Subcutaneous adipose tissue (tissue), 4 donors: Measurements from ENCODE around the gene STX5. TPM values are rescaled to one million over a fixed set of nuclear protein-coding genes. Genes with fewer than 3 reads are reported as not detected.

ENCODE experiments used
- total RNA-seq, 4 donors: library from RNA; depleted of rRNA; stranded (reverse); fragments of >200 nt; gene quantifications; one replicate each; pipeline ENCODE4 v1.1.0, GENCODE V29; 2016
- TF ChIP-seq, protein P1 (sequence below): fragments of 450-650 bp; IDR thresholded peaks from one replicate; pipeline ENCODE4 v1.5.1; 2016; ENCODE audit warnings: low read depth, mild to moderate bottlenecking, control low read depth, antibody characterized with exemption, moderate library complexity

STX5 gene
- total RNA-seq, 4 donors from 2014 or later, result 21.2 to 38.8 (median 29.9) TPM

DNA sequence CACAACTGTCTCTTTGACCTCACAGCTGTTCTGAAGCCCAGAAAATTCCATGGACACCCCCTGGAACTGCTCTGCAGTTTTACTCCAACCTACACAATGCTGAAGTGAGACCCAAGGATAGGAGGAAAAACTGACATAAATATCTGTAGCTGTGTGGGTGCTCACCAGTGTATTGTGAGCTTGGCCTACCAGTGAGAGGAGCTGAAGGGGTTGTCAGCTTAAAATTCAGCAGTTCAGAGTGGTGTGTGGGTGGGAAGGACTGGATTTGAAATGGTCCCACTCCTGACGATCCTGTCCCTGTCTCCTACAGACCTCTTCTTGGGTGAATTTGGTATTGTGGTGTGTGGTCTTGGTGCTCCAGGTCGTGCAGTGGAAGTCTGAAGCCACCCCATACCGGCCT lies 42.3 kb downstream of the STX5 start:
- TF ChIP-seq, protein P1, sequence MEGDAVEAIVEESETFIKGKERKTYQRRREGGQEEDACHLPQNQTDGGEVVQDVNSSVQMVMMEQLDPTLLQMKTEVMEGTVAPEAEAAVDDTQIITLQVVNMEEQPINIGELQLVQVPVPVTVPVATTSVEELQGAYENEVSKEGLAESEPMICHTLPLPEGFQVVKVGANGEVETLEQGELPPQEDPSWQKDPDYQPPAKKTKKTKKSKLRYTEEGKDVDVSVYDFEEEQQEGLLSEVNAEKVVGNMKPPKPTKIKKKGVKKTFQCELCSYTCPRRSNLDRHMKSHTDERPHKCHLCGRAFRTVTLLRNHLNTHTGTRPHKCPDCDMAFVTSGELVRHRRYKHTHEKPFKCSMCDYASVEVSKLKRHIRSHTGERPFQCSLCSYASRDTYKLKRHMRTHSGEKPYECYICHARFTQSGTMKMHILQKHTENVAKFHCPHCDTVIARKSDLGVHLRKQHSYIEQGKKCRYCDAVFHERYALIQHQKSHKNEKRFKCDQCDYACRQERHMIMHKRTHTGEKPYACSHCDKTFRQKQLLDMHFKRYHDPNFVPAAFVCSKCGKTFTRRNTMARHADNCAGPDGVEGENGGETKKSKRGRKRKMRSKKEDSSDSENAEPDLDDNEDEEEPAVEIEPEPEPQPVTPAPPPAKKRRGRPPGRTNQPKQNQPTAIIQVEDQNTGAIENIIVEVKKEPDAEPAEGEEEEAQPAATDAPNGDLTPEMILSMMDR, result no peak

DNA sequence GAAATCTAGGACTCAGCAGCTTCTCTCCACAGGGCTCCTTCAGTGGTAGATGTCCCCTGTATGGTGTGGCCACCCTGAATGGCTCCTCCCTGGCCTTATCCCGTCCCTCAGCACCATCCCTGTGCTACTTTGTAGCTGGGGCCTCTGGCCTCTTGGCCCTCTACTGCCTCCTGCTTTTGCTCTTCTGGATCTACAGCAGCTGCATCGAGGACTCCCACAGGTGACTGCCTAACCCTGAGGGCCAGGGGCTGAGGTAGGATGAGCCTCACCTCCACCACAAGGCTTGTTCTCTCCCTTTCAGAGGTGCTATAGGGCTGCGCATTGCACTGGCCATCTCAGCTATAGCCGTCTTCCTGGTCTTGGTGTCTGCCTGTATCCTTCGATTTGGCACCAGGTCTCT lies 42.9 kb downstream of the STX5 start:
- TF ChIP-seq, protein P1, result no peak

DNA sequence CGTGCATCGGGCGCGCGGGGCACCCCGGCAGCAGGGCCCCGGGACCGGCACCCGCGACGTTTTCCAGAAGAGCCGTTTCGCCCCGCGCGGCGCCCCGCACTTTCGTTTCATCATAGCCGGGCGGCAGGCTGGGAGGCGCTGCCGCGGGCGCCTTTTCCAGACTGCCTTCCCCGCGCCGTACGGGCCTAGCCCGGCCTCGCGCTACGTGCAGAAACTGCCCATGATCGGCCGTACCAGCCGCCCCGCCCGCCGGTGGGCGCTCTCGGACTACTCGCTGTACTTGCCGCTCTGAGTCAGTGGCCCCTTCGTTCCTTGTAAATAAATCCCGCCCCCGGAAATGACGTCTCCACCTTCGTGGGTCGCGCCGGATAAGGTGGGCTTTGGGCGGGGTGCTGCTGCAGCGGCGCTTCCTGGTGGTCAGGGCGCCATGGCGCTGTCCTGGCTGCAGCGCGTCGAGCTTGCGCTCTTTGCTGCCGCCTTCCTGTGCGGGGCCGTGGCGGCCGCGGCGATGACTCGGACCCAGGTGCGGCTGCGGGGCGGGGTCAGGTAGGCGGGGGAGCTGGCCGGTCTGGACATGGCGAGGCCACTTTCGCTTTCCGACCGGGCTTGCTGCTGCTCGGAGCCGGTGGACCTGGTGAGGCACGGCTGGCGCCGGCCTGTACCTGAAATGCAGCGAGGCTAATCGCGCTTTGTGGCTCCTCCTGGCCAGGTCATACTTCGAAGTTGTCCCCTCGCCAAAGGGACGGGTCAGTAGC lies 44.7 kb downstream of the STX5 start, which contains the start of gene TMEM179B:
TSS of gene TMEM179B (plus strand) at position 398 of the 755 bp plus-strand sequence. CDS start at position 428, 30 bp downstream.
- TF ChIP-seq, protein P1, result no peak

DNA sequence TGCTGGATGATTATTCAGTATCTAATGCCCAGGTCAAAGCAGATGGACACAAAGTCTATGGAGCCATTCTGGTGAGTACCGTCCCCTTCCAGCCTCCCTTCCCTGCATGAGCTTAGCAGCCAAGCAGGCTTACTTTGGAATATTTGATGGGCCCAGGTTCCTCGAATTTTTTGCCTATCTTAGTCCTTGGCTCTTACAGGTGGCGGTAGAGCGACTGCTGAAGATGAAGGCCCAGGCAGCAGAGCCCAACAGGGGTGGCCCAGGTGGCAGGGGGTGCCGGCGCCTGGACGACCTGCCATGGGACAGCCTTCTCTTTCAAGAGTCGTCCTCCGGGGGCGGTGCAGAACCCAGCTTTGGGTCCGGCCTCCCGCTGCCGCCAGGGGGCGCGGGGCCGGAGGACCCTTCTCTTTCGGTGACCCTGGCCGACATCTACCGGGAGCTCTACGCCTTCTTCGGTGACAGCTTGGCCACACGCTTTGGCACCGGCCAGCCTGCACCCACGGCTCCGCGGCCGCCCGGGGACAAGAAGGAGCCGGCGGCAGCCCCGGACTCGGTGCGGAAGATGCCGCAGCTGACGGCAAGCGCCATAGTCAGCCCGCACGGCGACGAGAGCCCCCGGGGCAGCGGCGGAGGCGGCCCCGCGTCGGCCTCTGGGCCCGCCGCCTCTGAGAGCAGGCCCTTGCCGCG lies 45.4 kb downstream of the STX5 start:
- TF ChIP-seq, protein P1, result no peak

DNA sequence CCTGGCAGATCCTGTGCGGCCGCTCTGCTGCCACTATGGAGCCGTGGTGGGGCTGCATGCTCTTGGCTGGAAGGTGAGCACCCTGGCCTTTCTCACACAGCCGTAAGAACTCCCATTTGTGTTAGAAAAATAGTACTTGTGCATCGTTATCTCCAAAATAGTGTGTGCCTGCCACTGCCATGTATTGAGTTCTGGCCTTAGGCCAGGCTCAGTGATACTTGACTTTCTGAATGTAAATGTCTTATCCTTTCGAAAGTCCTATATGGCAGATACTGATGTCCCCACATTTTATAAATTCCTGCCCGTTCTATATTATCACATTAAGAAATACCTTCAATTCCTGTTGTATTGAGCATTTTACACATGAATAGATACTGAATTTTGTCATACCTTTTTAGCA lies 49.1 kb downstream of the STX5 start:
- TF ChIP-seq, protein P1, result no peak

DNA sequence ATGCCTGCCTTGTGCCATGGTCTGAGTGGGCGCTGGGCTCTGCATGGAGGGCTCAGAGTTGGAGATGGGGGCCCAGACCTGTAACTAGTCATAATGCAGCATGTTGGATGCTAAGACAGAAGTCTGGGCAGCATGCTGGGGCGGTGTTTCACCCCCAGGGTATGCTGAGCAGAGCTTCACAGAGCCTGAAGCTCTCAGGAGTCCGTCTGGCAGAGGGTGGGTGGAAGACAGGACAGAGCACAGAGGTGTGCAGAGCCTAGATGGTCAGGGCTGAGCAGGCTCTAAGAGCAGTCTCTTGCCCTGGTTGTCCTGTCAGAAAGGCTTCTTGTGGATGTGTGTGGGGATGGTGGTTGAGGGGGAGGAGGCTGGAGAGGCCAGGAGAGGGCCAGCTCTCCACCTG lies 53.4 kb downstream of the STX5 start:
- TF ChIP-seq, protein P1, result no peak

DNA sequence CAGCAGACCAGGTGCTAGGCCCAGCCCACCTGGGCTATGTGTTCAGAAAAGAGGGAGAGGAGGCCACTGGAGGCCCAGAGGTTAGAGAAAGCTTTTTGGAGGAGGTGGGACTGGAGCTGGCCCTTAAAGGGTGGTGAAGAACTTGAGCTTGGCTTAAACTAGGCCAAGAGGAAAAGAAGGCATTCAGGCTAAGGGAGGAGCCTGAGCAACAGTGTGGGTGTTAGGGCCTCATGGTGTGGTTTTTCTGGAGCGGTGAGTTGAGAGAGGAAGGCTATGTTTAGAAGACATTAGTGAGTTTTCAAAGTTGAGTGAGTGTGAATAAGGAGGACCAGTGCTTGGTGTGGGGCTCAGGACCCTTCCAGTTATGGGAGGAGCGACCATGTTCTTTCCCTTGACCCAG lies 54.5 kb downstream of the STX5 start:
- TF ChIP-seq, protein P1, result no peak
